IPS-18a (cell line): Measurements from ENCODE around the gene GLP2R.

Source experiments
- H3K27ac ChIP-seq: one replicate; pipeline ENCODE4 v1.5.1; 2013; ENCODE audit warnings: low read length
- H3K27me3 ChIP-seq: one replicate; pipeline ENCODE4 v1.6.1; 2013; ENCODE audit warnings: mild to moderate bottlenecking, low read length; ENCODE audit not compliant: control insufficient read depth, insufficient read depth
- H3K36me3 ChIP-seq: one replicate; pipeline ENCODE4 v1.6.1; 2013; ENCODE audit warnings: low read depth, low read length; ENCODE audit not compliant: control insufficient read depth
- H3K4me1 ChIP-seq: one replicate; pipeline ENCODE4 v1.6.1; 2013; ENCODE audit warnings: low read depth, low read length; ENCODE audit not compliant: control insufficient read depth
- H3K4me3 ChIP-seq: one replicate; pipeline ENCODE4 v1.5.1; 2013; ENCODE audit warnings: low read length
- H3K9ac ChIP-seq: one replicate; pipeline ENCODE4 v1.6.1; 2013; ENCODE audit warnings: mild to moderate bottlenecking, low read length, moderate library complexity
- H3K9me3 ChIP-seq: one replicate; pipeline ENCODE4 v1.6.1; 2013; ENCODE audit warnings: low read depth, low read length; ENCODE audit not compliant: control insufficient read depth

GLP2R gene

DNA sequence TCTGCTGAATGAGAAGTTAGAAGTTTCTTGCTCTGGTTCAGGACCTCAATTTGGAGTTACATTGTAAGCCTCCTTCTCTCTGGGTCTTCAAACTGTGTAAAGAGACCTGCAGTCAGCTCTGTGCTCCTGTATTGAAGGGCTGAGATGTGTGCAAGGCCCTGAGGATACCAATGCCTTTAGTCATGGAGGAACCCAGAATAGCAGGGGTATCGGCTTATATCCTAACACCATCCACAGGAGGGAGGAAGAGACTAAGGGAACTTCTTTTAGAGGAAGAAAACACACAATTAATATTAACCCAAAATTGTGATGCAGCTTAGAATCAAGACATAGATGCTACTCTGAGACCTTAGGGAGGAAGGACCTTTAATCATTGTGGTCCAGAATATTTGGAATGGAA lies 36.5 kb downstream of the GLP2R start:
- H3K27me3 ChIP-seq: no peaks in the 10 kb centered on the region
- H3K4me1 ChIP-seq: no peaks in the 10 kb centered on the region
- no peak overlapping the region for H3K27ac ChIP-seq
- H3K4me3 ChIP-seq: no peak overlapping the region
- no peak overlapping the region for H3K9ac ChIP-seq
- no peaks in the 10 kb centered on the region for H3K9me3 ChIP-seq
- no peaks in the 10 kb centered on the region for H3K36me3 ChIP-seq

DNA sequence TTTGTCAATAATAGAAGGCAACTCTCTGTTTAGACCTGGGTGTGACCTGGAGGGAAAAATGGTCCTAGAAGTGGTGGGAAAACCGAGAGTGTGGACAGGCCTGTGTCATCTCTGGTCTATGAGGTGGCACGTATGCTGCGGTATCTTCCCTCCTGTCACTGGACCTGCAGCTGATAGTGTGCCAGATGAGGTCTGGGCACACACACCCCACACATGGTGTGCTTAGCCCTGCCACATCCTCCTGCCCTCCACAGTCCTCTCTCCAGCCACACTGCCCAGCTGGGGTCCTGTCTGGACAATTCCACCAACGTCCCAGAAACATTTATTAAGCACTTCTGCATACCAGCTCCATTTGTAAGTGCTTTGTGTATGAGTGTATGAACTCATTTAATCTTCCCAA lies 37.2 kb downstream of the GLP2R start:
- H3K27ac ChIP-seq: no peak overlapping the region
- H3K9ac ChIP-seq: no peak overlapping the region
- no peaks in the 10 kb centered on the region for H3K27me3 ChIP-seq
- no peak overlapping the region for H3K4me3 ChIP-seq
- no peaks in the 10 kb centered on the region for H3K4me1 ChIP-seq
- H3K9me3 ChIP-seq: no peaks in the 10 kb centered on the region
- no peaks in the 10 kb centered on the region for H3K36me3 ChIP-seq

DNA sequence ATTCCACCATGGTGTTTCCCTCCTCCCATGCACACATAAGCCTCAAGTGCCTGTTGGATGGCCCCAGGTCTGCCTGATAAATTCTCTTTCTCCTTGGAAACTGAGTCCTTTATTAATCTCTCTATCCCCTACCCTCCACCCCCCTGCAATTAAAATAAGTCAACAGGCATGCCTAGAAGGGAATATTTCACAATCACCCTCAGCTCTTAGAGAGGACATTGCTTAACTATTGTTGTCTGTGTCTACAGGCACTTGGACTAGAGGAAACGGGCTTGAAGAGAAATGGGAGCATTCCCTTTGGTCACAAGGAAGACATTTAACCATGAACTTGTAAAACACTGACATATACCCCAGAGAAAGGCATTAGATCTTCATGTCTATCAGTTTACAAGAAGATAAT lies 39.9 kb downstream of the GLP2R start:
- Histone ChIP-seq H3K27me3 (no peaks in the 10 kb centered on the region), H3K9ac (no peak overlapping the region)

DNA sequence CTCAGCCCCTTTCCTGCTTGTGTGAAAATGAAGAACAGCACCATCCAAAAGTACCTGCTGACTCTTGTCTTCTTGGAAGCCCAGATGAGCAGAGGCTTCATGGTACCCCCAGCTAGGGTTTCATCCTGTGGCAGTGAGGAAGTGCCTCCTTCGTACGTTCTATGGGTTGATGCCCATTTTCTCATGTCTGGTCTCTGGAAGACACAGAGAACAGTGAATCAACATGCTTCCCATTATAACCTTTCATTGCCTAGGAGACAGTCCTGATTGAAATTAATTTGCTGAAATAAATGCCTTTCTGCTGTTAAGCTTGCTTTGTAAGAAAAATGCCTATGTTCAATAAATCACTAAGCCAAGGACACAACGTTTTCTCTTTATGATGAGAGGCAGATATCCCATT lies 42.8 kb downstream of the GLP2R start:
- Histone ChIP-seq H3K27ac (no peak overlapping the region), H3K9me3 (no peaks in the 10 kb centered on the region), H3K4me1 (no peaks in the 10 kb centered on the region), H3K9ac (no peak overlapping the region), H3K4me3 (no peak overlapping the region), H3K27me3 (no peaks in the 10 kb centered on the region), H3K36me3 (no peaks in the 10 kb centered on the region)

More for the DNA sequence above, 39.9 kb downstream of the GLP2R start:
- H3K4me3 ChIP-seq: no peak overlapping the region
- no peaks in the 10 kb centered on the region for H3K36me3 ChIP-seq
- no peaks in the 10 kb centered on the region for H3K4me1 ChIP-seq
- no peaks in the 10 kb centered on the region for H3K9me3 ChIP-seq
- no peak overlapping the region for H3K27ac ChIP-seq

DNA sequence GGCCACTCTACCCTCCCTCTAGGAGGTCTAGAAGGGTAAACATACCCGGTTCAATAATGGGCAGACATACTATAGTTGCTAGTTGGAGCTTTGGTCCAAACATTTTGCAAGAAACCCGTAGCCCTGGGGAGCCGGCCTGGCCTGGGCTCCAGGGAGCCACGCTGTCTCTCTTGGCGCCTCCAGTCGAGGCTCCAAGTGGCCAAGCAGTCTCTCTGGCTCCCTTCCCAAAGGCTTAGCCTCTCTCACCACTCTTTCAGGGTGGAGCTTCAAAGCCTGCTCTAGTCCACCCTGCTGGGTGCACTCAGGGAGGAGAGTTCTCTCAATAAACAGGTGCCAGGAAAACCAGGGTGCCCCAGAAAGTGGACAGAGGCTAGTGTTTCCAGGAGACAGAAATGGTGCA lies 47.1 kb downstream of the GLP2R start:
- no peaks in the 10 kb centered on the region for H3K27me3 ChIP-seq
- H3K9ac ChIP-seq: no peak overlapping the region
- H3K4me3 ChIP-seq: no peak overlapping the region
- H3K9me3 ChIP-seq: no peaks in the 10 kb centered on the region
- no peaks in the 10 kb centered on the region for H3K36me3 ChIP-seq
- no peak overlapping the region for H3K27ac ChIP-seq
- H3K4me1 ChIP-seq: peaks cover 10% of the 10 kb centered on the region

DNA sequence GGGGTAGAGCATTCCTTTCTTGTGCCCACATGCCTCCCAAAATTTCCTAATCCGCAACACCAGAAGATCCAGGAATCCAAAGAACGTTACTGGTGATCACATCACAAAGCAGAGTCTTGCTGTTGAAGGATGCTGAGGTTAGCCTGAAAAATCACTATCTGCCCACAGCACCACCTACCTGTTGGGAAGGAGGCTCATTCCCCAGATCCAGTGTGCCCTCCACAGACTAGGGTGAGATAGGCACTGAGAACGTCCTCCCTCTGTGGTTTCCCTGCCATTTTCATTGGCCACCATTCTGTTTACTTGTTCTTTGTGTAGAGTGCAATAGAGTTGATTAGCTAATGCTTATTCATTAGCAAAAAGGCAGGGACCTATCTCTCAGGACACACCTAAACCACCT lies 49.0 kb downstream of the GLP2R start:
- Histone ChIP-seq H3K9me3 (no peaks in the 10 kb centered on the region), H3K4me1 (peaks cover 10% of the 10 kb centered on the region), H3K4me3 (no peak overlapping the region), H3K27me3 (no peaks in the 10 kb centered on the region), H3K9ac (no peak overlapping the region), H3K36me3 (no peaks in the 10 kb centered on the region), H3K27ac (no peak overlapping the region)

DNA sequence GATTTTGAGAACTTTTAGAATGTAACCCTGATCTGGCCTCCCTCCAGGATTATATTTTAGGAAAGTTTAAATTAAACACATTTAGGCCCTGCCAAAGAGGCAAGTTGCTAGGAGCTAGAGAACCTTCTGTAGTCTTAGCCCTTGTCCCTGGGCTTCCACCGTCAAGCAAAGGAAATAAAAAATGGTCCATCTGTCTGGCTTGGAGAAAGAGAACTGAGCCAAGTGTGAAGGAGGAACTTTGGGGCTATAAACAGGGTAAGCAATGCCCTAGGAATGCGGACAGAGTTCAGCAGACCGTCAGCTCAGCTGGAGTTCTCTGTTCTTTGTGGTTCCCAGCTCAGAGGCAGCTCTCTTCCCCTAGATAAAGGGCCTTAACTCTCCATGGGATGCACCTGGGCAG lies 49.7 kb downstream of the GLP2R start:
- Histone ChIP-seq H3K4me1 (peaks cover 10% of the 10 kb centered on the region), H3K9me3 (no peaks in the 10 kb centered on the region), H3K4me3 (no peak overlapping the region), H3K27me3 (no peaks in the 10 kb centered on the region), H3K36me3 (no peaks in the 10 kb centered on the region), H3K27ac (no peak overlapping the region), H3K9ac (no peak overlapping the region)

DNA sequence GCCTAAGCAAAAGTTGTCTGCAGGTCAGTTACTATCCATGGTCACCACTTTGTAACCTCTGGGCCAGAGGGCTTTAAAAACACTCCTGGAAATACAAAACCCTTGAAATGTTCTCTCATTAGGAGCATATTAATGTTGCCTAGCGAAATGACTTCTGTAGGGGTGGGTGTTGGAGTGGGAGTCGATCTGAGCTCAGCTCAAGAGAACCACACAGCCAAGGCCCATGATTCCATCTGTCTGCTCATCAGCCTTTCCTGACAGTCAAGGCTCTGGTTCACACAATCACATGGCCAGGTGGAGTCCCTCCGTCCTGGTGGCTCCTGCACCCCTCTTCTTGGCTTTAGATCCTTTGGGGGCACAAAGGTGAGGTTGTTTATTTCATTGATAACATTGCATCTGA lies 52.6 kb downstream of the GLP2R start:
- Histone ChIP-seq H3K27ac (no peak overlapping the region), H3K9me3 (peaks cover 9% of the 10 kb centered on the region), H3K36me3 (no peaks in the 10 kb centered on the region), H3K27me3 (no peaks in the 10 kb centered on the region), H3K4me3 (no peak overlapping the region), H3K9ac (no peak overlapping the region), H3K4me1 (peaks cover 10% of the 10 kb centered on the region)

DNA sequence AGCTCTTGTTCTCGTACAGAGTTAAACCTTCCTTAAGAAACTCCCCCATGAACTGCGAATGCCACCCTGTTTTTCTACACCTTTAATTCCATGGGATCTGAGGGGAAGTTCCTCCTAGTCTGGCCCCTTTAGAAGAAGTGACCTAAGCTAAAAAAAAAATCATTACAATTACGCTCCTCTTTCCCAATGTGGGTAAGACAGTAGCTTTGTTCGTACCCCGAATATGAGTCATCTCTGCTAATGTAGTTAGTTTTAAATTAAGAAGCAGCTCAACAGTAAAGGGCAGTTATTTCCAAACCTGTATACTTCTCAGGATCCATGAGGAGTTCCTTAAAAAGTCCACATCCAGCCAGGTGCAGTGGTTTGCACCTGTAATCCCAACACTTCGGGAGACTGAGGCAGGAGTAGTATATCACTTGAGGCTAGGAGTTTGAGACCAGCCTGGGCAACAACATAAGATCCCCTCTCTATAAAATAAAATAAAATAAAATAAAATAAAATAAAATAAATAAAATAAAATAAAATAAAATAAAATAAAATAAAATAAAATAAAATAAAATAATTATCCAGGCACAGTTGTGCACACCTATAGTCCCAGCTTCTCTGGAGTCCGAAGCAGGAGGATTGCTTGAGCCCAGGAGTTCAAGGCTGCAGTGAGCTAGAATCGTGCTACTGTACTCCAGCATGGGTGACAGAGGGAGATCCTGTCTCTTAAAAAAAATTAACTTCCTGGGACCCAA lies 53.2 kb downstream of the GLP2R start:
- H3K4me1 ChIP-seq: peaks cover 10% of the 10 kb centered on the region
- no peaks in the 10 kb centered on the region for H3K36me3 ChIP-seq
- H3K9me3 ChIP-seq: peaks cover 12% of the 10 kb centered on the region
- H3K9ac ChIP-seq: no peak overlapping the region
- H3K4me3 ChIP-seq: no peak overlapping the region
- H3K27ac ChIP-seq: no peak overlapping the region
- H3K27me3 ChIP-seq: no peaks in the 10 kb centered on the region

DNA sequence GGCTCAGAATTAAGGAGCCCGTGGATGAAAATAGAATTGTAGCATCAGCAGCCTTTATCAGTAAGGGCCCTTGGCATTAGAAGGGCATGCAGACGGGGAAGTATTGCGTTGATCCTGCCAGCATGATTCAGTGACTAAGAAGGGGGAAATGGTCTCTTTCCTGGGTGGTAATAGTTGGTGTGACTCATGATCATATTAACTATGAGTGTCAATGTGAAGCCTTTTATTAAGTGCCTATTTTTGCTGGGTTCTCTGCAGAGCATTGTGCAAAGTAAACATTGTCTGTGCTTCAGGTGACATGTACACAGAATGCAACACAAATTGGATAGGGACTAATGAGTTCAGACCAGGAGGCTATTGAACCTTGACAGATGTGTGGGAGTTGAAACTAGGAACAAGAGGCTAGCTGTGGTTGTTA lies 54.9 kb downstream of the GLP2R start:
- Histone ChIP-seq H3K9ac (no peak overlapping the region), H3K4me1 (peaks cover 2% of the 10 kb centered on the region), H3K36me3 (no peaks in the 10 kb centered on the region), H3K27ac (no peak overlapping the region), H3K9me3 (peaks cover 12% of the 10 kb centered on the region), H3K27me3 (no peaks in the 10 kb centered on the region), H3K4me3 (no peak overlapping the region)

DNA sequence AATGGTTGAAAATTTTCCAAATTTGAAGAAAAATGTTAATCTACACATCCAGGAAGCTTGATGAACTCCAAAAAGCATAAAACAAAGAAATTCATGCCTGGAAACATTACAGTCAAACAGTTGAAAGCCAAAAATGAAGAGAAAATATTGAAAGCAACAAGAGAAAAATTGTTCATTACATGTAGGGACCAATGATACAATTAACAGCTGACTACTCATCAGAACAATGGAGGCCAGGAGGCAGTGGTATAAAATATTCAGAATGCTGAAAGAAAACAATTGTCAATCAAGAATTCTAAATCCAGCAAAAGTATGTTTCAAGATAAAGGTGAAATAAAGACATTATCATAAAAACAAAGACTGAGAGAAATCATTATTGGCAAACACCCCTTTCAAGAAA lies 57.7 kb downstream of the GLP2R start:
- H3K27ac ChIP-seq: no peak overlapping the region
- no peak overlapping the region for H3K9ac ChIP-seq
- peaks cover 12% of the 10 kb centered on the region for H3K9me3 ChIP-seq
- no peaks in the 10 kb centered on the region for H3K36me3 ChIP-seq
- no peaks in the 10 kb centered on the region for H3K4me1 ChIP-seq
- H3K27me3 ChIP-seq: no peaks in the 10 kb centered on the region
- H3K4me3 ChIP-seq: no peak overlapping the region

DNA sequence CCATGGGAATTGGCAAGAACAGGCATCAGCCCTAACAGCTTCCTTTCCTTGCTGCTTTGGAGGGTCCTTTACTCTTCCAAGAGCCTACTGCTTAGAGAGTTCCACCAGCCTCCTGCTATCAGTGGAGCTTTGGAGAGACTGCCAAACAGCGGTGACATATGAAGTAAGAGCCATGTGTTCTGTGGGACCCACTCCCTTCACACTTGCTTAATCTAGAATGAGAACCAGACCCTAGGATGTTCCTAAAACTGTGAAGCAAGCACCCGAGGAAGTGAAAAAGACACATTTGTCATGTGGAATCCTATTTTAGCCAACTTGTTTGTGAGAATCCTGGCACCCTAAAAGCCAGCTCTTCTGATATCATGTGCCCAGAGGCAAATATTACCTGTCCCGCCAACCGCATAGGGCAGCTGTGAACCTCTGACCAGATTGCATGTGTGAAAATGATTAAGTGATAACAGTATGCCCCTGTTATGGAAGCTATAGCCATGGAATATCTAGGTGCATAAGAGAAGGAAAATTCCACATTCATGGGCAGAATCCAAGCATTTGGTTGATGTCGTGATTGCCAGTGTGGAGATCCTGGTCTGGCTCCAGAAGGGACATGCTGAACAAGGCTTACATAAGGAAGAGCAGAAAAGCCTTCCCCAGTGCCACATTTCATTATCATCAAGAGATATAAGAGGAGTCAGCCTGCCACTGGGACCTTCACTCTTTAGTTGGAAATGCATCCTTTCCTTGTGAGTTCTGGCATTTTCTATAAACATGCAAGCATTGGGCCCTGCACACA lies 60.6 kb downstream of the GLP2R start:
- no peak overlapping the region for H3K27ac ChIP-seq
- H3K36me3 ChIP-seq: no peaks in the 10 kb centered on the region
- no peak overlapping the region for H3K9ac ChIP-seq

More for the DNA sequence above, 60.6 kb downstream of the GLP2R start:
- Histone ChIP-seq H3K4me1 (no peaks in the 10 kb centered on the region), H3K27me3 (no peaks in the 10 kb centered on the region), H3K4me3 (no peak overlapping the region), H3K9me3 (peaks cover 12% of the 10 kb centered on the region)
